ENCODE data around the gene CARD8. TPM values are rescaled to one million over a fixed set of nuclear protein-coding genes. Genes with fewer than 3 reads are reported as not detected.
"Not testable (repeated sequence)": the region's sequence is repeated elsewhere in the genome, so short reads cannot be mapped to it uniquely, and the experiment has no call there.

Gene CARD8
- total RNA-seq, 1 donor from 2014 or later, result 6.3 TPM

- no peak overlapping the region for H3K4me3 ChIP-seq (ENCODE audit: low read depth, low read length)
- TF ChIP-seq CTCF (conservative IDR thresholded peaks at IDR 0.05; ENCODE audit: low read depth, low read length), result no peak
- no peak for DNase-seq (ENCODE audit: low read depth)
Measured at GRCh38 chr19:48248081-48248833, 7.5 kb downstream of the CARD8 start.

- no peak for TF ChIP-seq CTCF (conservative IDR thresholded peaks at IDR 0.05; ENCODE audit: low read depth, low read length)
- no peak for DNase-seq (ENCODE audit: low read depth)
Measured at GRCh38 chr19:48247212-48247611, 8.5 kb downstream of the CARD8 start.

GRCh38 chr19:48246101-48246500, 9.6 kb downstream of the CARD8 start:
- TF ChIP-seq CTCF (conservative IDR thresholded peaks at IDR 0.05; ENCODE audit: low read depth, low read length), result no peak
- H3K4me3 ChIP-seq (ENCODE audit: low read depth, low read length), result no peak overlapping the region
- no peak for DNase-seq (ENCODE audit: low read depth)

More at GRCh38 chr19:48247212-48247611, 8.5 kb downstream of the CARD8 start:
- no peak overlapping the region for H3K4me3 ChIP-seq (ENCODE audit: low read depth, low read length)

GRCh38 chr19:48244281-48244680, 11.4 kb downstream of the CARD8 start:
- DNase-seq (ENCODE audit: low read depth), result no peak
- TF ChIP-seq CTCF (conservative IDR thresholded peaks at IDR 0.05; ENCODE audit: low read depth, low read length), result no peak
- H3K4me3 ChIP-seq (ENCODE audit: low read depth, low read length), result no peak overlapping the region

- DNase-seq (ENCODE audit: low read depth); H3K4me3 ChIP-seq (ENCODE audit: low read depth, low read length): not testable (repeated sequence)
Measured at GRCh38 chr19:48241771-48242170, 13.9 kb downstream of the CARD8 start.

- H3K4me3 ChIP-seq (ENCODE audit: low read depth, low read length), result no peak overlapping the region
- no peak for DNase-seq (ENCODE audit: low read depth)
- no peak for TF ChIP-seq CTCF (conservative IDR thresholded peaks at IDR 0.05; ENCODE audit: low read depth, low read length)
Measured at GRCh38 chr19:48239582-48240141, 16.1 kb downstream of the CARD8 start.

- H3K4me3 ChIP-seq (ENCODE audit: low read depth, low read length), result no peak overlapping the region
- TF ChIP-seq CTCF (conservative IDR thresholded peaks at IDR 0.05; ENCODE audit: low read depth, low read length), result no peak
- DNase-seq (ENCODE audit: low read depth), result no peak
Measured at GRCh38 chr19:48239120-48239519, 16.6 kb downstream of the CARD8 start.
